Endothelial cell of umbilical vein (primary cell): ENCODE results near the gene ACAD8. TPM values are rescaled to one million over a fixed set of nuclear protein-coding genes. Genes with fewer than 3 reads are reported as not detected.

Source experiments
- BruUV-seq: library from RNA; stranded (reverse); fragments of 400-500 nt; replicated peaks from 2 replicates; lab custom pipeline; 2021; lab: Mats Ljungman, UMichigan
- CTCF ChIA-PET: fragments of 300-600, 350-600 bp; sonication (Branson Sonifier 250); formaldehyde crosslinking; loops from one replicate; lab custom pipeline; 2021; ENCODE audit warnings: antibody characterized with exemption, inconsistent platforms; lab: Charles Lee
- POLR2A ChIA-PET: fragments of 300-600, 350-600 bp; sonication (Branson Sonifier 250); formaldehyde crosslinking; loops from one replicate; lab custom pipeline; 2021; ENCODE audit warnings: antibody characterized with exemption, inconsistent platforms; lab: Charles Lee
- DNase-seq: peaks from one replicate; pipeline ENCODE4 v3.0.0-alpha.2; 2011; ENCODE audit warnings: low read depth, low spot score
- FAIRE-seq: peaks from 2 replicates; lab custom pipeline; 2011; peaks lifted over from hg19 to GRCh38; lab: Jason Lieb, UNC
- H2AFZ ChIP-seq: 2 replicates; pipeline ENCODE4 v1.6.0; 2012; ENCODE audit warnings: low read depth, low read length, control low read depth, inconsistent platforms
- H3K27ac ChIP-seq: 2 replicates; pipeline ENCODE4 v1.5.1; 2011; ENCODE audit warnings: low read depth, mild to moderate bottlenecking, control low read depth, low read length, moderate library complexity; ENCODE audit not compliant: insufficient read depth
- H3K27me3 ChIP-seq, 2 experiments: 2 replicates each; pipeline versions ENCODE4 v1.6.0 to v1.6.1; 2011; ENCODE audit warnings: low read length in 2 of 2, mixed read lengths in 1 of 2; ENCODE audit not compliant: control insufficient read depth in 2 of 2, insufficient read depth in 2 of 2
- H3K36me3 ChIP-seq, 2 experiments: 2 replicates in 1 of 2; 3 replicates in 1 of 2; pipeline ENCODE4 v1.5.1; 2011; ENCODE audit warnings: low read length in 2 of 2, mild to moderate bottlenecking in 1 of 2, moderate library complexity in 1 of 2; ENCODE audit not compliant: control insufficient read depth in 2 of 2, insufficient read depth in 2 of 2; ENCODE audit errors: extremely low read depth in 1 of 2
- H3K4me1 ChIP-seq: 3 replicates; pipeline ENCODE4 v1.5.1; 2011; ENCODE audit warnings: mild to moderate bottlenecking, low read length; ENCODE audit not compliant: control insufficient read depth, insufficient read depth; ENCODE audit errors: extremely low read depth
- H3K4me2 ChIP-seq: 2 replicates; pipeline ENCODE4 v1.6.1; 2011; ENCODE audit warnings: low read length, control low read depth, mixed read lengths; ENCODE audit not compliant: insufficient read depth
- H3K4me3 ChIP-seq, 3 experiments: fragments of 200-600 bp in 1 of 3; sonication (generic), shearing (Covaris generic) in 1 of 3; replicated peaks in 1 of 3; 2 replicates each; pipeline ENCODE4 v1.5.1; 2011 to 2016; ENCODE audit warnings: control low read depth in 3 of 3, low read length in 3 of 3, mild to moderate bottlenecking in 2 of 3, inconsistent platforms in 1 of 3, low read depth in 1 of 3, moderate library complexity in 1 of 3; ENCODE audit not compliant: insufficient read depth in 1 of 3
- H3K79me2 ChIP-seq: 2 replicates; pipeline ENCODE4 v1.6.0; 2012; ENCODE audit warnings: low read length, inconsistent platforms; ENCODE audit not compliant: control insufficient read depth, insufficient read depth
- H3K9ac ChIP-seq: replicated peaks from 2 replicates; pipeline ENCODE3; 2011; ENCODE audit warnings: low read length, control low read depth; ENCODE audit not compliant: insufficient read depth; ENCODE audit errors: extremely low read depth
- H3K9me1 ChIP-seq: replicated peaks from 3 replicates; pipeline ENCODE4 v1.6.0; 2011; ENCODE audit warnings: mild to moderate bottlenecking, low read length; ENCODE audit not compliant: control insufficient read depth, insufficient read depth; ENCODE audit errors: extremely low read depth
- H3K9me3 ChIP-seq: replicated peaks from 2 replicates; pipeline ENCODE4 v1.5.1; 2012; ENCODE audit warnings: low read length, inconsistent platforms; ENCODE audit not compliant: control insufficient read depth, insufficient read depth
- H4K20me1 ChIP-seq: replicated peaks from 2 replicates; pipeline ENCODE3; 2011; ENCODE audit warnings: mild to moderate bottlenecking, low read length; ENCODE audit not compliant: control insufficient read depth, insufficient read depth; ENCODE audit errors: extremely low read depth
- EZH2 ChIP-seq: IDR thresholded peaks from 2 replicates; pipeline ENCODE4 v1.6.1; 2012; ENCODE audit warnings: borderline replicate concordance, low read depth, mild to moderate bottlenecking, moderate library complexity, low read length, inconsistent platforms; ENCODE audit not compliant: severe bottlenecking
- FOS ChIP-seq: IDR thresholded peaks from 2 replicates; pipeline ENCODE4 v1.6.1; 2011; ENCODE audit warnings: mild to moderate bottlenecking, low read length, moderate library complexity, borderline replicate concordance; ENCODE audit not compliant: insufficient read depth
- GATA2 ChIP-seq: IDR thresholded peaks from 2 replicates; pipeline ENCODE4 v1.7.0; 2011; ENCODE audit warnings: low read depth, mild to moderate bottlenecking, moderate library complexity, mixed read lengths, low read length; ENCODE audit not compliant: insufficient read length, insufficient read depth
- JUN ChIP-seq: IDR thresholded peaks from 2 replicates; pipeline ENCODE4 v1.6.1; 2011; ENCODE audit warnings: borderline replicate concordance, low read depth; ENCODE audit not compliant: insufficient read length, insufficient read depth
- MYC ChIP-seq: IDR thresholded peaks from one replicate; pipeline ENCODE4 v1.6.1; 2011; ENCODE audit warnings: mild to moderate bottlenecking, low read depth, low read length
- POLR2A ChIP-seq: IDR thresholded peaks from 2 replicates; pipeline ENCODE4 v1.6.1; 2012; ENCODE audit warnings: low read depth, mild to moderate bottlenecking, control low read depth, low read length
- POLR2AphosphoS5 ChIP-seq: IDR thresholded peaks from 2 replicates; pipeline ENCODE4 v1.6.1; 2012; ENCODE audit warnings: low read depth, mild to moderate bottlenecking, control low read depth, low read length, moderate library complexity; ENCODE audit not compliant: insufficient read depth
- dilution Hi-C: fragments of 300-500 bp; cut with MboI; formaldehyde crosslinking; loops from one replicate; pipeline ENCODE4 v1.15.0; 2019; ENCODE audit warnings: low sequenced_read_pairs; ENCODE audit not compliant: extremely low pct_ligation_motif_present
- intact Hi-C: fragments of 100-400 bp; cut with micrococcal nuclease; formaldehyde crosslinking; loops from one replicate; pipeline ENCODE4 v1.10.0; 2022
- polyA plus RNA-seq, 4 experiments: library from polyadenylated mRNA; depleted of rRNA in 3 of 4; stranded (reverse) in 3 of 4; unstranded in 1 of 4; fragments of >200 nt; gene quantifications; 2 replicates each; pipeline versions ENCODE4 v1.2.1 to v1.2.3, GENCODE V29; 2011 to 2012; ENCODE audit warnings: missing spikeins in 1 of 4
- total RNA-seq: library from RNA; stranded (reverse); gene quantifications from 2 replicates; pipeline ENCODE4 v1.2.3, GENCODE V29; 2021
- TF ChIP-seq, protein P1 (sequence below), 2 donors: IDR thresholded peaks; 1 replicate in 1 of 2; 2 replicates in 1 of 2; pipeline ENCODE4 v1.5.1; 2011; ENCODE audit warnings: low read length in 2 of 2, mild to moderate bottlenecking in 2 of 2, moderate library complexity in 2 of 2, control low read depth in 1 of 2, inconsistent platforms in 1 of 2, low read depth in 1 of 2; ENCODE audit not compliant: insufficient read depth in 1 of 2; ENCODE audit errors: extremely low read depth in 1 of 2
- TF ChIP-seq, protein P2 (sequence below): IDR thresholded peaks from 2 replicates; pipeline ENCODE4 v1.6.1; 2011; ENCODE audit not compliant: insufficient read depth, insufficient read length

ACAD8 gene
- total and polyA plus RNA-seq, 2 donors (not counting 3 experiments of a cell fraction or from before 2014, with no cell fraction given), result 22.9 to 29.0 TPM

DNA sequence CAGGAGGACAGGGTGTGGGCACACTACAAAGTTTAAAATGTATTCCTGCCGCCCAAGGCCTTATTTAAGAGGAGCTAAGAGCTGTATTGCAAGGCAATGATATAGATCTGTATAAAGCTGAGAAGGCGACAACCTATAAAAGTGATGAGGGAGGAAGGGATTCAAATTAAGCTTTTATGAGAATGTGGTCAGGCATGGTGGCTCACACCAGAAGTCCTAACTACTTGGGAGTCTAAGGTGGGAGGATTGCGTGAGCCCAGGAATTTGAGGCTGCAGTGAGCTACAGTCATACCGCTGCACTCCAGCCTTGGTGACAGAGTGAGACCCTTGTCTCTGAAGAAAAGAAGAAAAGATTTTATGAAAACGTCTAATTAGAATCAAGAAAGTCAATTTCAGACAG lies 13.1 kb downstream of the ACAD8 start:
- Histone ChIP-seq H3K27me3 (peaks cover 0 to 1% of the 10 kb centered on the region in 2 experiments), H3K36me3 (peaks cover 0 to 3% of the 10 kb centered on the region in 2 experiments), H3K4me3 (no peak overlapping the region), H3K9ac (no peak overlapping the region), H2AFZ (no peak overlapping the region), H3K9me3 (no peaks in the 10 kb centered on the region), H3K79me2 (no peaks in the 10 kb centered on the region), H3K4me2 (no peak overlapping the region), H3K27ac (no peak overlapping the region), H4K20me1 (no peaks in the 10 kb centered on the region), H3K4me1 (no peaks in the 10 kb centered on the region), H3K9me1 (no peaks in the 10 kb centered on the region)
- CTCF ChIA-PET, result no interaction called here
- DNase-seq (no peak), FAIRE-seq (no peak)
- no TSS peak for BruUV-seq
- POLR2A ChIA-PET, result no interaction called here
- intact Hi-C loops, result no loop called here
- TF ChIP-seq GATA2 (no peak), MYC (no peak), JUN (no peak), POLR2A (no peak), FOS (no peak), EZH2 (no peak), POLR2AphosphoS5 (no peak)
- TF ChIP-seq, protein P1, sequence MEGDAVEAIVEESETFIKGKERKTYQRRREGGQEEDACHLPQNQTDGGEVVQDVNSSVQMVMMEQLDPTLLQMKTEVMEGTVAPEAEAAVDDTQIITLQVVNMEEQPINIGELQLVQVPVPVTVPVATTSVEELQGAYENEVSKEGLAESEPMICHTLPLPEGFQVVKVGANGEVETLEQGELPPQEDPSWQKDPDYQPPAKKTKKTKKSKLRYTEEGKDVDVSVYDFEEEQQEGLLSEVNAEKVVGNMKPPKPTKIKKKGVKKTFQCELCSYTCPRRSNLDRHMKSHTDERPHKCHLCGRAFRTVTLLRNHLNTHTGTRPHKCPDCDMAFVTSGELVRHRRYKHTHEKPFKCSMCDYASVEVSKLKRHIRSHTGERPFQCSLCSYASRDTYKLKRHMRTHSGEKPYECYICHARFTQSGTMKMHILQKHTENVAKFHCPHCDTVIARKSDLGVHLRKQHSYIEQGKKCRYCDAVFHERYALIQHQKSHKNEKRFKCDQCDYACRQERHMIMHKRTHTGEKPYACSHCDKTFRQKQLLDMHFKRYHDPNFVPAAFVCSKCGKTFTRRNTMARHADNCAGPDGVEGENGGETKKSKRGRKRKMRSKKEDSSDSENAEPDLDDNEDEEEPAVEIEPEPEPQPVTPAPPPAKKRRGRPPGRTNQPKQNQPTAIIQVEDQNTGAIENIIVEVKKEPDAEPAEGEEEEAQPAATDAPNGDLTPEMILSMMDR (IDR thresholded peaks at IDR 0.05; ENCODE audit: extremely low read depth in 1 of 2, insufficient read depth in 1 of 2, low read depth in 1 of 2, low read length in 2 of 2), result no peak
- TF ChIP-seq, protein P2, sequence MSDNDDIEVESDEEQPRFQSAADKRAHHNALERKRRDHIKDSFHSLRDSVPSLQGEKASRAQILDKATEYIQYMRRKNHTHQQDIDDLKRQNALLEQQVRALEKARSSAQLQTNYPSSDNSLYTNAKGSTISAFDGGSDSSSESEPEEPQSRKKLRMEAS, result no peak
- dilution Hi-C loops, result no loop called here
